Liver (tissue), 9 donors: ENCODE data around the gene PHLDB2. TPM values are rescaled to one million over a fixed set of nuclear protein-coding genes. Genes with fewer than 3 reads are reported as not detected.

Experiments
- DNase-seq: peaks from one replicate; pipeline ENCODE4 v3.0.0-alpha.2; 2017; ENCODE audit warnings: low spot score
- H3K27ac ChIP-seq, 2 donors: one replicate each; pipeline ENCODE4 v1.7.0; 2013; ENCODE audit warnings: inconsistent platforms in 2 of 2, low read length in 2 of 2, control low read depth in 1 of 2, low read depth in 1 of 2, mild to moderate bottlenecking in 1 of 2
- H3K27me3 ChIP-seq, 4 donors: one replicate each; pipeline versions ENCODE4 v1.6.1 to v1.7.0; 2013; ENCODE audit warnings: low read length in 3 of 4, inconsistent platforms in 1 of 4, mild to moderate bottlenecking in 1 of 4, moderate library complexity in 1 of 4; ENCODE audit not compliant: control insufficient read depth in 4 of 4, insufficient read depth in 4 of 4
- H3K36me3 ChIP-seq, 4 donors: one replicate each; pipeline versions ENCODE4 v1.6.1 to v1.7.0; 2013; ENCODE audit warnings: low read length in 3 of 4, mild to moderate bottlenecking in 3 of 4, low read depth in 1 of 4, moderate library complexity in 1 of 4; ENCODE audit not compliant: control insufficient read depth in 4 of 4, insufficient read depth in 3 of 4
- H3K4me1 ChIP-seq, 4 donors: one replicate each; pipeline versions ENCODE4 v1.6.1 to v1.7.0; 2013; ENCODE audit warnings: low read length in 3 of 4, mild to moderate bottlenecking in 3 of 4, moderate library complexity in 1 of 4; ENCODE audit not compliant: control insufficient read depth in 4 of 4, insufficient read depth in 4 of 4
- H3K4me3 ChIP-seq, 3 donors: one replicate each; pipeline versions ENCODE4 v1.6.1 to v1.7.0; 2013; ENCODE audit warnings: low read length in 3 of 3, control low read depth in 1 of 3, low read depth in 1 of 3, mild to moderate bottlenecking in 1 of 3
- H3K9ac ChIP-seq, 2 donors: one replicate each; pipeline ENCODE4 v1.7.0; 2013; ENCODE audit warnings: low read length in 2 of 2, mild to moderate bottlenecking in 2 of 2, moderate library complexity in 2 of 2, control low read depth in 1 of 2, low read depth in 1 of 2
- H3K9me3 ChIP-seq, 4 donors: one replicate each; pipeline versions ENCODE4 v1.6.1 to v1.7.0; 2013; ENCODE audit warnings: low read length in 3 of 4; ENCODE audit not compliant: control insufficient read depth in 4 of 4
- EGR1 ChIP-seq, 2 donors: IDR thresholded peaks; 2 replicates each; pipeline ENCODE4 v1.6.1; 2016 to 2018; ENCODE audit warnings: antibody characterized with exemption in 2 of 2, low read depth in 2 of 2
- FOXA1 ChIP-seq: IDR thresholded peaks from 2 replicates; pipeline ENCODE4 v1.6.1; 2016; ENCODE audit warnings: antibody characterized with exemption
- FOXA2 ChIP-seq: IDR thresholded peaks from 2 replicates; pipeline ENCODE4 v1.6.1; 2016; ENCODE audit warnings: antibody characterized with exemption
- GABPA ChIP-seq, 2 donors: IDR thresholded peaks in 1 of 2; conservative IDR thresholded peaks in 1 of 2; 2 replicates each; pipeline ENCODE4 v1.6.1; 2016; ENCODE audit warnings: antibody characterized with exemption in 2 of 2, mild to moderate bottlenecking in 1 of 2, moderate library complexity in 1 of 2
- HNF4G ChIP-seq: IDR thresholded peaks from 2 replicates; pipeline ENCODE4 v1.6.1; 2016; ENCODE audit warnings: antibody characterized with exemption
- JUND ChIP-seq, 2 donors: IDR thresholded peaks; 2 replicates each; pipeline ENCODE4 v1.6.1; 2016; ENCODE audit warnings: antibody characterized with exemption in 2 of 2
- NR2F2 ChIP-seq: IDR thresholded peaks from 2 replicates; pipeline ENCODE4 v1.6.1; 2016; ENCODE audit warnings: antibody characterized with exemption
- RAD21 ChIP-seq, 2 donors: IDR thresholded peaks; 2 replicates each; pipeline ENCODE4 v1.6.1; 2016; ENCODE audit warnings: antibody characterized with exemption in 2 of 2, mild to moderate bottlenecking in 2 of 2
- RXRA ChIP-seq, 2 donors: IDR thresholded peaks; 2 replicates each; pipeline ENCODE4 v1.6.1; 2017 to 2018; ENCODE audit warnings: antibody characterized with exemption in 2 of 2, mild to moderate bottlenecking in 1 of 2
- SP1 ChIP-seq: IDR thresholded peaks from 2 replicates; pipeline ENCODE4 v1.6.1; 2018; ENCODE audit warnings: antibody characterized with exemption, mild to moderate bottlenecking
- TAF1 ChIP-seq: conservative IDR thresholded peaks from 2 replicates; pipeline ENCODE4 v1.6.1; 2016; ENCODE audit warnings: antibody characterized with exemption, mild to moderate bottlenecking
- YY1 ChIP-seq: IDR thresholded peaks from 2 replicates; pipeline ENCODE4 v1.6.1; 2016; ENCODE audit warnings: antibody characterized with exemption, mild to moderate bottlenecking
- WGBS: extraction: QIAGEN DNeasy Blood & Tissue Kit; methylation state at CpG from one replicate; pipeline ENCODE4 v1.1.7; 2013; 5-methylcytosine and 5-hydroxymethylcytosine counted together
- polyA plus RNA-seq, 2 donors: library from polyadenylated mRNA; stranded (reverse) in 1 of 2; unstranded in 1 of 2; fragments of 200-250 nt in 1 of 2; fragments of >200 nt in 1 of 2; fragmentation: Nextera tagmentation in 1 of 2; extraction: Ambion mirVana in 1 of 2; gene quantifications; one replicate each; pipeline versions ENCODE4 v1.2.1 to v1.2.3, GENCODE V29; 2013 to 2015
- total RNA-seq, 2 donors: library from RNA; depleted of rRNA; stranded (reverse); fragments of >200 nt; gene quantifications; one replicate each; pipeline ENCODE4 v1.2.3, GENCODE V29; 2014
- TF ChIP-seq, protein P1 (sequence below): IDR thresholded peaks from 2 replicates; pipeline ENCODE4 v1.6.1; 2016; ENCODE audit warnings: antibody characterized with exemption
- TF ChIP-seq, protein P2 (sequence below): fragments of 150-350 bp; IDR thresholded peaks from 2 replicates; pipeline ENCODE4 v1.5.1; 2017; ENCODE audit warnings: improper control_type of control experiment, low read depth, low read length; ENCODE audit not compliant: missing input control
- TF ChIP-seq, protein P3 (sequence below): IDR thresholded peaks from 2 replicates; pipeline ENCODE4 v1.6.1; 2016; ENCODE audit warnings: antibody characterized with exemption
- TF ChIP-seq, protein P4 (sequence below): IDR thresholded peaks from 2 replicates; pipeline ENCODE4 v1.6.1; 2016; ENCODE audit warnings: antibody characterized with exemption
- TF ChIP-seq, protein P5 (sequence below): IDR thresholded peaks from 2 replicates; pipeline ENCODE4 v1.6.1; 2016; ENCODE audit warnings: antibody characterized with exemption, mild to moderate bottlenecking
- donor health status: healthy.
- donor health status: healthy.
- donor health status: healthy.
- donor health status: healthy.
- donor health status: healthy.

PHLDB2 gene
- total and polyA plus RNA-seq, 4 donors = 9.7 to 42.9 (median 22.2) TPM

DNA sequence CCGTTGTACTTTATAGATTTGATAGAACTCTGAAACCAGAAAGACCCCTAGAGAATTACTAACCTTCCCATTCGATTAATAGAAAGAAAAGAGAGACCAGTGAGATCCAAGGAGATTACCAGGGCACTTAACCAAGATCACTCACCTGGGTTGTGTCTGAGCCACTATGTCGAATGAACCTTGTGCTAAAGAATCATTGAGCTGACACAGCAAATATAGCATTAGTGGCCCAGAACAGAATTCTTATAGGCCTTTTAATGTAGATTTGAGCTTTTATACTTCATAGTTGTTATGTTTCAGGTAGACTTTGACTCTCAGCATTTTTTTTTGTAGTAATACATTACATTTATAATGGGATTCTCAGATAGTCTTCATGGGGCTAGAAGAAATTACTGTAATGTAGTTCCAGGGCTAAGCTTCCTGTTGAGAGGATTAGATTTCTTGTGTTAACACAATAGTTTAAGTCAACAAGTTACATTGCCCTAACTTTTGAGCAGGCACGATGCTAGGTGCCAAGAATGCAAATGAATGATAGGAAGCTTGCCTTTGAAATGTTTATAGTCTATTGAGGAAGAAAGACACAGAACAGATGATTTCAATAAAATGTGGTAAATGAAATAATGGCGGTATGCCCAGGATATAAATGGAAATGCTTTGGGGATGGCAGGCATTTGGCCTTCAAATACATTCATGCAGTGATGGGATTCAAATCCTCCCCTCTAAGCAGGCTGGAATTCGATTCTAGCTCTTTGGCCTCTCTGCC lies 95.3 kb downstream of the PHLDB2 start:
- WGBS = 63% methylated on average over 6 of the region's 6 CpGs
- H3K9me3 ChIP-seq = no peaks in the 10 kb centered on the region
- no peak overlapping the region for H3K9ac ChIP-seq
- no peak overlapping the region for H3K4me3 ChIP-seq
- peaks cover 2 to 29% (median 26%) of the 10 kb centered on the region in 4 donors for H3K36me3 ChIP-seq
- no peak for TF ChIP-seq EGR1 (IDR thresholded peaks at IDR 0.05; ENCODE audit: low read depth in 2 of 2)
- no peak for TF ChIP-seq SP1
- no peak for TF ChIP-seq NR2F2
- TF ChIP-seq TAF1 = no peak
- TF ChIP-seq, protein P1, sequence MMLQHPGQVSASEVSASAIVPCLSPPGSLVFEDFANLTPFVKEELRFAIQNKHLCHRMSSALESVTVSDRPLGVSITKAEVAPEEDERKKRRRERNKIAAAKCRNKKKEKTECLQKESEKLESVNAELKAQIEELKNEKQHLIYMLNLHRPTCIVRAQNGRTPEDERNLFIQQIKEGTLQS = no peak
- TF ChIP-seq YY1 = no peak
- TF ChIP-seq GABPA (IDR thresholded peaks at IDR 0.05 in 1 of 2, conservative IDR thresholded peaks at IDR 0.05 in 1 of 2) = no peak
- DNase-seq = no peak
- H3K27me3 ChIP-seq = no peaks in the 10 kb centered on the region
- H3K4me1 ChIP-seq = no peaks in the 10 kb centered on the region
- no peak overlapping the region for H3K27ac ChIP-seq

DNA sequence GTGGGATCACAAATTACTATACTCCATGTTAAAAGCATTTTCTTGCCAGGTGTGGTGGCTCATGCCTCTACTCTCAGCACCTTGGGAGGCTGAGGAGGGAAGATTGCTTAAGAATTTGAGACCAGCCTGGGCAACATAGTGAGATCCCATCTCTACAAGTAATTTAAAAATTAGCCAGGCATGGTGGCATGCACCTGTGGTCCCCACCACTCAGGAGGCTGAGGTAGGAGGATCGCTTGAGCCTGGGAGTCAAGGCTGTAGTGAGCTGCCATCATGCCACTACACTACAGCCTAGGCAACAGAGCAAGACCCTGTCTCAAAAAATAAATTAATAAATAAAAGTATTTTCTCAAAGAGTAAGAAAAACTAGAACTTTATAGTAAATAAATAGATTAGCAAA lies 96.8 kb downstream of the PHLDB2 start:
- no peak overlapping the region for H3K27ac ChIP-seq
- 100% methylated on average over 1 of the region's 1 CpG for WGBS

More for the DNA sequence above, 96.8 kb downstream of the PHLDB2 start:
- Histone ChIP-seq H3K36me3 (peaks cover 2 to 28% (median 24%) of the 10 kb centered on the region in 4 donors), H3K27me3 (no peaks in the 10 kb centered on the region), H3K4me1 (no peaks in the 10 kb centered on the region), H3K4me3 (no peak overlapping the region), H3K9ac (no peak overlapping the region), H3K9me3 (no peaks in the 10 kb centered on the region)
- no peak for DNase-seq
- no peak for TF ChIP-seq HNF4G
- no peak for TF ChIP-seq YY1
- no peak for TF ChIP-seq JUND (IDR thresholded peaks at IDR 0.05)
- TF ChIP-seq FOXA2 = no peak
- TF ChIP-seq RXRA (IDR thresholded peaks at IDR 0.05) = no peak
- TF ChIP-seq, protein P2, sequence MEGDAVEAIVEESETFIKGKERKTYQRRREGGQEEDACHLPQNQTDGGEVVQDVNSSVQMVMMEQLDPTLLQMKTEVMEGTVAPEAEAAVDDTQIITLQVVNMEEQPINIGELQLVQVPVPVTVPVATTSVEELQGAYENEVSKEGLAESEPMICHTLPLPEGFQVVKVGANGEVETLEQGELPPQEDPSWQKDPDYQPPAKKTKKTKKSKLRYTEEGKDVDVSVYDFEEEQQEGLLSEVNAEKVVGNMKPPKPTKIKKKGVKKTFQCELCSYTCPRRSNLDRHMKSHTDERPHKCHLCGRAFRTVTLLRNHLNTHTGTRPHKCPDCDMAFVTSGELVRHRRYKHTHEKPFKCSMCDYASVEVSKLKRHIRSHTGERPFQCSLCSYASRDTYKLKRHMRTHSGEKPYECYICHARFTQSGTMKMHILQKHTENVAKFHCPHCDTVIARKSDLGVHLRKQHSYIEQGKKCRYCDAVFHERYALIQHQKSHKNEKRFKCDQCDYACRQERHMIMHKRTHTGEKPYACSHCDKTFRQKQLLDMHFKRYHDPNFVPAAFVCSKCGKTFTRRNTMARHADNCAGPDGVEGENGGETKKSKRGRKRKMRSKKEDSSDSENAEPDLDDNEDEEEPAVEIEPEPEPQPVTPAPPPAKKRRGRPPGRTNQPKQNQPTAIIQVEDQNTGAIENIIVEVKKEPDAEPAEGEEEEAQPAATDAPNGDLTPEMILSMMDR = no peak
- no peak for TF ChIP-seq RAD21 (IDR thresholded peaks at IDR 0.05)
- TF ChIP-seq, protein P3, sequence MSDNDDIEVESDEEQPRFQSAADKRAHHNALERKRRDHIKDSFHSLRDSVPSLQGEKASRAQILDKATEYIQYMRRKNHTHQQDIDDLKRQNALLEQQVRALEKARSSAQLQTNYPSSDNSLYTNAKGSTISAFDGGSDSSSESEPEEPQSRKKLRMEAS = no peak
- no peak for TF ChIP-seq TAF1
- no peak for TF ChIP-seq FOXA1
- TF ChIP-seq, protein P4, sequence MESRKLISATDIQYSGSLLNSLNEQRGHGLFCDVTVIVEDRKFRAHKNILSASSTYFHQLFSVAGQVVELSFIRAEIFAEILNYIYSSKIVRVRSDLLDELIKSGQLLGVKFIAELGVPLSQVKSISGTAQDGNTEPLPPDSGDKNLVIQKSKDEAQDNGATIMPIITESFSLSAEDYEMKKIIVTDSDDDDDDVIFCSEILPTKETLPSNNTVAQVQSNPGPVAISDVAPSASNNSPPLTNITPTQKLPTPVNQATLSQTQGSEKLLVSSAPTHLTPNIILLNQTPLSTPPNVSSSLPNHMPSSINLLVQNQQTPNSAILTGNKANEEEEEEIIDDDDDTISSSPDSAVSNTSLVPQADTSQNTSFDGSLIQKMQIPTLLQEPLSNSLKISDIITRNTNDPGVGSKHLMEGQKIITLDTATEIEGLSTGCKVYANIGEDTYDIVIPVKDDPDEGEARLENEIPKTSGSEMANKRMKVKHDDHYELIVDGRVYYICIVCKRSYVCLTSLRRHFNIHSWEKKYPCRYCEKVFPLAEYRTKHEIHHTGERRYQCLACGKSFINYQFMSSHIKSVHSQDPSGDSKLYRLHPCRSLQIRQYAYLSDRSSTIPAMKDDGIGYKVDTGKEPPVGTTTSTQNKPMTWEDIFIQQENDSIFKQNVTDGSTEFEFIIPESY = no peak
- TF ChIP-seq NR2F2 = no peak
- TF ChIP-seq, protein P5, sequence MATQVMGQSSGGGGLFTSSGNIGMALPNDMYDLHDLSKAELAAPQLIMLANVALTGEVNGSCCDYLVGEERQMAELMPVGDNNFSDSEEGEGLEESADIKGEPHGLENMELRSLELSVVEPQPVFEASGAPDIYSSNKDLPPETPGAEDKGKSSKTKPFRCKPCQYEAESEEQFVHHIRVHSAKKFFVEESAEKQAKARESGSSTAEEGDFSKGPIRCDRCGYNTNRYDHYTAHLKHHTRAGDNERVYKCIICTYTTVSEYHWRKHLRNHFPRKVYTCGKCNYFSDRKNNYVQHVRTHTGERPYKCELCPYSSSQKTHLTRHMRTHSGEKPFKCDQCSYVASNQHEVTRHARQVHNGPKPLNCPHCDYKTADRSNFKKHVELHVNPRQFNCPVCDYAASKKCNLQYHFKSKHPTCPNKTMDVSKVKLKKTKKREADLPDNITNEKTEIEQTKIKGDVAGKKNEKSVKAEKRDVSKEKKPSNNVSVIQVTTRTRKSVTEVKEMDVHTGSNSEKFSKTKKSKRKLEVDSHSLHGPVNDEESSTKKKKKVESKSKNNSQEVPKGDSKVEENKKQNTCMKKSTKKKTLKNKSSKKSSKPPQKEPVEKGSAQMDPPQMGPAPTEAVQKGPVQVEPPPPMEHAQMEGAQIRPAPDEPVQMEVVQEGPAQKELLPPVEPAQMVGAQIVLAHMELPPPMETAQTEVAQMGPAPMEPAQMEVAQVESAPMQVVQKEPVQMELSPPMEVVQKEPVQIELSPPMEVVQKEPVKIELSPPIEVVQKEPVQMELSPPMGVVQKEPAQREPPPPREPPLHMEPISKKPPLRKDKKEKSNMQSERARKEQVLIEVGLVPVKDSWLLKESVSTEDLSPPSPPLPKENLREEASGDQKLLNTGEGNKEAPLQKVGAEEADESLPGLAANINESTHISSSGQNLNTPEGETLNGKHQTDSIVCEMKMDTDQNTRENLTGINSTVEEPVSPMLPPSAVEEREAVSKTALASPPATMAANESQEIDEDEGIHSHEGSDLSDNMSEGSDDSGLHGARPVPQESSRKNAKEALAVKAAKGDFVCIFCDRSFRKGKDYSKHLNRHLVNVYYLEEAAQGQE = no peak
- TF ChIP-seq, protein P1 = no peak
- TF ChIP-seq EGR1 (IDR thresholded peaks at IDR 0.05; ENCODE audit: low read depth in 2 of 2) = no peak
- TF ChIP-seq GABPA (IDR thresholded peaks at IDR 0.05 in 1 of 2, conservative IDR thresholded peaks at IDR 0.05 in 1 of 2) = no peak
